HEK293 (cell line): ENCODE measurements around the gene HMX3.

Experiments
- GLI4 ChIP-seq: fragments of 450-650 bp; formaldehyde crosslinking; IDR thresholded peaks from 2 replicates; pipeline ENCODE4 v1.5.1; 2016; ENCODE audit warnings: missing biosample characterization, missing genetic modification characterization
- KLF16 ChIP-seq: fragments of 450-650 bp; formaldehyde crosslinking; IDR thresholded peaks from 2 replicates; pipeline ENCODE4 v1.5.1; 2017; ENCODE audit warnings: missing biosample characterization, missing genetic modification characterization
- ZBTB48 ChIP-seq: fragments of 450-650 bp; formaldehyde crosslinking; IDR thresholded peaks from 2 replicates; pipeline ENCODE4 v1.5.1; 2016; ENCODE audit warnings: missing biosample characterization, missing genetic modification characterization
- ZNF133 ChIP-seq: fragments of 450-650 bp; formaldehyde crosslinking; IDR thresholded peaks from 2 replicates; pipeline ENCODE4 v1.5.1; 2016; ENCODE audit warnings: missing biosample characterization, missing genetic modification characterization
- ZNF513 ChIP-seq: fragments of 450-650 bp; IDR thresholded peaks from 2 replicates; pipeline ENCODE4 v1.5.1; 2018; ENCODE audit warnings: missing biosample characterization, missing genetic modification characterization
- ZNF629 ChIP-seq: fragments of 450-650 bp; formaldehyde crosslinking; IDR thresholded peaks from 2 replicates; pipeline ENCODE4 v1.5.1; 2017; ENCODE audit warnings: missing biosample characterization, missing genetic modification characterization
- ZNF830 ChIP-seq: fragments of 450-650 bp; IDR thresholded peaks from 2 replicates; pipeline ENCODE4 v1.5.0; 2018; ENCODE audit warnings: missing biosample characterization, missing genetic modification characterization, low read depth, mild to moderate bottlenecking, moderate library complexity
- TF ChIP-seq, protein P1 (sequence below): fragments of 450-650 bp; formaldehyde crosslinking; IDR thresholded peaks from 2 replicates; pipeline ENCODE4 v1.5.1; 2016; ENCODE audit warnings: missing biosample characterization, missing genetic modification characterization
- TF ChIP-seq, protein P2 (sequence below): fragments of 450-650 bp; formaldehyde crosslinking; IDR thresholded peaks from 2 replicates; pipeline ENCODE4 v1.5.1; 2016; ENCODE audit warnings: missing biosample characterization, missing genetic modification characterization
- TF ChIP-seq, protein P3 (sequence below): fragments of 450-650 bp; formaldehyde crosslinking; IDR thresholded peaks from 2 replicates; pipeline ENCODE4 v1.5.1; 2017; ENCODE audit warnings: missing biosample characterization, missing genetic modification characterization
- TF ChIP-seq, protein P4 (sequence below): fragments of 450-650 bp; formaldehyde crosslinking; IDR thresholded peaks from 2 replicates; pipeline ENCODE4 v1.5.1; 2016; ENCODE audit warnings: missing biosample characterization, missing genetic modification characterization
- TF ChIP-seq, protein P5 (sequence below): fragments of 450-650 bp; formaldehyde crosslinking; IDR thresholded peaks from 2 replicates; pipeline ENCODE4 v1.5.1; 2016; ENCODE audit warnings: missing biosample characterization, missing genetic modification characterization, low read depth

DNA sequence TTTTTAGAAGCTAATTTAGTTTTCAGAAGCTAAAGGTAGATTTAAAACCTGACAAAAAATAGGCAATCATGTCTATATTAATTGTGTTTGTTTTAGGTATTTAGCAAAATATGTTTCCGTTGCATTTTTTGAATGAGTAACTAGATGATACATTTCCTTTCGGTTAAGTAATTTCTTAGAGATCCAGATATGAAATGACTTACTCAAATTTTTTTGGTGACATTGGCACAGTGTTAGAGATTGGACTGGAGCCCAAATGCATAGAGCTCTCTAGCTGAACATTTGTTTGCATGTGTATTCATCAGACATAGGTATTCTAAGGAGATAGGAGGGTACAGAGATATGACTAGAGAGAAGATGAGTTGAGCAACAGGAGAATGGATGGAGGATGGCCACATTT is 20.3 kb downstream of the HMX3 start:
- TF ChIP-seq ZNF629 (tag by site-specific recombination), result no peak
- no peak for TF ChIP-seq ZNF133 (tag by site-specific recombination)
- TF ChIP-seq, protein P1, sequence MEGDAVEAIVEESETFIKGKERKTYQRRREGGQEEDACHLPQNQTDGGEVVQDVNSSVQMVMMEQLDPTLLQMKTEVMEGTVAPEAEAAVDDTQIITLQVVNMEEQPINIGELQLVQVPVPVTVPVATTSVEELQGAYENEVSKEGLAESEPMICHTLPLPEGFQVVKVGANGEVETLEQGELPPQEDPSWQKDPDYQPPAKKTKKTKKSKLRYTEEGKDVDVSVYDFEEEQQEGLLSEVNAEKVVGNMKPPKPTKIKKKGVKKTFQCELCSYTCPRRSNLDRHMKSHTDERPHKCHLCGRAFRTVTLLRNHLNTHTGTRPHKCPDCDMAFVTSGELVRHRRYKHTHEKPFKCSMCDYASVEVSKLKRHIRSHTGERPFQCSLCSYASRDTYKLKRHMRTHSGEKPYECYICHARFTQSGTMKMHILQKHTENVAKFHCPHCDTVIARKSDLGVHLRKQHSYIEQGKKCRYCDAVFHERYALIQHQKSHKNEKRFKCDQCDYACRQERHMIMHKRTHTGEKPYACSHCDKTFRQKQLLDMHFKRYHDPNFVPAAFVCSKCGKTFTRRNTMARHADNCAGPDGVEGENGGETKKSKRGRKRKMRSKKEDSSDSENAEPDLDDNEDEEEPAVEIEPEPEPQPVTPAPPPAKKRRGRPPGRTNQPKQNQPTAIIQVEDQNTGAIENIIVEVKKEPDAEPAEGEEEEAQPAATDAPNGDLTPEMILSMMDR (tag by site-specific recombination), result no peak
- TF ChIP-seq, protein P2, sequence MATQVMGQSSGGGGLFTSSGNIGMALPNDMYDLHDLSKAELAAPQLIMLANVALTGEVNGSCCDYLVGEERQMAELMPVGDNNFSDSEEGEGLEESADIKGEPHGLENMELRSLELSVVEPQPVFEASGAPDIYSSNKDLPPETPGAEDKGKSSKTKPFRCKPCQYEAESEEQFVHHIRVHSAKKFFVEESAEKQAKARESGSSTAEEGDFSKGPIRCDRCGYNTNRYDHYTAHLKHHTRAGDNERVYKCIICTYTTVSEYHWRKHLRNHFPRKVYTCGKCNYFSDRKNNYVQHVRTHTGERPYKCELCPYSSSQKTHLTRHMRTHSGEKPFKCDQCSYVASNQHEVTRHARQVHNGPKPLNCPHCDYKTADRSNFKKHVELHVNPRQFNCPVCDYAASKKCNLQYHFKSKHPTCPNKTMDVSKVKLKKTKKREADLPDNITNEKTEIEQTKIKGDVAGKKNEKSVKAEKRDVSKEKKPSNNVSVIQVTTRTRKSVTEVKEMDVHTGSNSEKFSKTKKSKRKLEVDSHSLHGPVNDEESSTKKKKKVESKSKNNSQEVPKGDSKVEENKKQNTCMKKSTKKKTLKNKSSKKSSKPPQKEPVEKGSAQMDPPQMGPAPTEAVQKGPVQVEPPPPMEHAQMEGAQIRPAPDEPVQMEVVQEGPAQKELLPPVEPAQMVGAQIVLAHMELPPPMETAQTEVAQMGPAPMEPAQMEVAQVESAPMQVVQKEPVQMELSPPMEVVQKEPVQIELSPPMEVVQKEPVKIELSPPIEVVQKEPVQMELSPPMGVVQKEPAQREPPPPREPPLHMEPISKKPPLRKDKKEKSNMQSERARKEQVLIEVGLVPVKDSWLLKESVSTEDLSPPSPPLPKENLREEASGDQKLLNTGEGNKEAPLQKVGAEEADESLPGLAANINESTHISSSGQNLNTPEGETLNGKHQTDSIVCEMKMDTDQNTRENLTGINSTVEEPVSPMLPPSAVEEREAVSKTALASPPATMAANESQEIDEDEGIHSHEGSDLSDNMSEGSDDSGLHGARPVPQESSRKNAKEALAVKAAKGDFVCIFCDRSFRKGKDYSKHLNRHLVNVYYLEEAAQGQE (tag by site-specific recombination), result no peak
- no peak for TF ChIP-seq GLI4 (tag by site-specific recombination)
- TF ChIP-seq, protein P3, sequence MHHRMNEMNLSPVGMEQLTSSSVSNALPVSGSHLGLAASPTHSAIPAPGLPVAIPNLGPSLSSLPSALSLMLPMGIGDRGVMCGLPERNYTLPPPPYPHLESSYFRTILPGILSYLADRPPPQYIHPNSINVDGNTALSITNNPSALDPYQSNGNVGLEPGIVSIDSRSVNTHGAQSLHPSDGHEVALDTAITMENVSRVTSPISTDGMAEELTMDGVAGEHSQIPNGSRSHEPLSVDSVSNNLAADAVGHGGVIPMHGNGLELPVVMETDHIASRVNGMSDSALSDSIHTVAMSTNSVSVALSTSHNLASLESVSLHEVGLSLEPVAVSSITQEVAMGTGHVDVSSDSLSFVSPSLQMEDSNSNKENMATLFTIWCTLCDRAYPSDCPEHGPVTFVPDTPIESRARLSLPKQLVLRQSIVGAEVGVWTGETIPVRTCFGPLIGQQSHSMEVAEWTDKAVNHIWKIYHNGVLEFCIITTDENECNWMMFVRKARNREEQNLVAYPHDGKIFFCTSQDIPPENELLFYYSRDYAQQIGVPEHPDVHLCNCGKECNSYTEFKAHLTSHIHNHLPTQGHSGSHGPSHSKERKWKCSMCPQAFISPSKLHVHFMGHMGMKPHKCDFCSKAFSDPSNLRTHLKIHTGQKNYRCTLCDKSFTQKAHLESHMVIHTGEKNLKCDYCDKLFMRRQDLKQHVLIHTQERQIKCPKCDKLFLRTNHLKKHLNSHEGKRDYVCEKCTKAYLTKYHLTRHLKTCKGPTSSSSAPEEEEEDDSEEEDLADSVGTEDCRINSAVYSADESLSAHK, result no peak
- TF ChIP-seq, protein P4, sequence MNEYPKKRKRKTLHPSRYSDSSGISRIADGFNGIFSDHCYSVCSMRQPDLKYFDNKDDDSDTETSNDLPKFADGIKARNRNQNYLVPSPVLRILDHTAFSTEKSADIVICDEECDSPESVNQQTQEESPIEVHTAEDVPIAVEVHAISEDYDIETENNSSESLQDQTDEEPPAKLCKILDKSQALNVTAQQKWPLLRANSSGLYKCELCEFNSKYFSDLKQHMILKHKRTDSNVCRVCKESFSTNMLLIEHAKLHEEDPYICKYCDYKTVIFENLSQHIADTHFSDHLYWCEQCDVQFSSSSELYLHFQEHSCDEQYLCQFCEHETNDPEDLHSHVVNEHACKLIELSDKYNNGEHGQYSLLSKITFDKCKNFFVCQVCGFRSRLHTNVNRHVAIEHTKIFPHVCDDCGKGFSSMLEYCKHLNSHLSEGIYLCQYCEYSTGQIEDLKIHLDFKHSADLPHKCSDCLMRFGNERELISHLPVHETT (tag by site-specific recombination), result no peak
- TF ChIP-seq ZBTB48 (tag by site-specific recombination), result no peak
- TF ChIP-seq KLF16, result no peak
- no peak for TF ChIP-seq ZNF513 (tag by site-specific recombination)
- TF ChIP-seq ZNF830, result no peak
- TF ChIP-seq, protein P5, sequence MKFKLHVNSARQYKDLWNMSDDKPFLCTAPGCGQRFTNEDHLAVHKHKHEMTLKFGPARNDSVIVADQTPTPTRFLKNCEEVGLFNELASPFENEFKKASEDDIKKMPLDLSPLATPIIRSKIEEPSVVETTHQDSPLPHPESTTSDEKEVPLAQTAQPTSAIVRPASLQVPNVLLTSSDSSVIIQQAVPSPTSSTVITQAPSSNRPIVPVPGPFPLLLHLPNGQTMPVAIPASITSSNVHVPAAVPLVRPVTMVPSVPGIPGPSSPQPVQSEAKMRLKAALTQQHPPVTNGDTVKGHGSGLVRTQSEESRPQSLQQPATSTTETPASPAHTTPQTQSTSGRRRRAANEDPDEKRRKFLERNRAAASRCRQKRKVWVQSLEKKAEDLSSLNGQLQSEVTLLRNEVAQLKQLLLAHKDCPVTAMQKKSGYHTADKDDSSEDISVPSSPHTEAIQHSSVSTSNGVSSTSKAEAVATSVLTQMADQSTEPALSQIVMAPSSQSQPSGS (tag by site-specific recombination), result no peak
